GM23338 (cell line): ENCODE data around the gene TMCO4. TPM values are rescaled to one million over a fixed set of nuclear protein-coding genes. Genes with fewer than 3 reads are reported as not detected.

Source experiments
- ATAC-seq: fragments of 200-7000 bp; cut with Tn5 transposase; 3 replicates; pipeline ENCODE4 v1.9.1; 2020
- DNase-seq: peaks from one replicate; pipeline ENCODE4 v3.0.0-alpha.2; 2015; ENCODE audit warnings: low spot score
- H2AFZ ChIP-seq: fragments of 200-600 bp; sonication (generic); 2 replicates; pipeline ENCODE4 v1.8.0; 2016; ENCODE audit warnings: antibody characterized with exemption, mild to moderate bottlenecking, moderate library complexity
- H3F3A ChIP-seq: fragments of 200-600 bp; sonication (generic); replicated peaks from 2 replicates; pipeline ENCODE4 v1.8.0; 2017; ENCODE audit warnings: antibody characterized with exemption, mixed run types, low read depth
- H3K27ac ChIP-seq: fragments of 200-600 bp; sonication (generic); 2 replicates; pipeline ENCODE4 v1.6.1; 2016; ENCODE audit warnings: low read depth
- H3K27me3 ChIP-seq: fragments of 200-600 bp; sonication (generic); 2 replicates; pipeline ENCODE4 v1.8.0; 2016; ENCODE audit warnings: mild to moderate bottlenecking, mixed run types, moderate library complexity; ENCODE audit not compliant: insufficient read depth
- H3K36me3 ChIP-seq: fragments of 200-600 bp; sonication (generic); 2 replicates; pipeline ENCODE4 v1.8.0; 2016; ENCODE audit warnings: mild to moderate bottlenecking; ENCODE audit not compliant: insufficient read depth
- H3K4me1 ChIP-seq: fragments of 200-600 bp; sonication (generic); 2 replicates; pipeline ENCODE4 v1.8.0; 2016; ENCODE audit warnings: mild to moderate bottlenecking, moderate library complexity; ENCODE audit not compliant: insufficient read depth
- H3K4me2 ChIP-seq: fragments of 200-600 bp; sonication (generic); 2 replicates; pipeline ENCODE4 v1.7.1; 2017; ENCODE audit warnings: mixed run types
- H3K4me3 ChIP-seq: fragments of 200-600 bp; sonication (generic); 2 replicates; pipeline ENCODE4 v1.6.1; 2016; ENCODE audit warnings: mixed run types
- H3K79me2 ChIP-seq: fragments of 200-600 bp; sonication (generic); replicated peaks from 2 replicates; pipeline ENCODE4 v1.8.0; 2017; ENCODE audit warnings: mild to moderate bottlenecking; ENCODE audit not compliant: insufficient read depth
- H3K9me2 ChIP-seq: fragments of 200-600 bp; sonication (generic); 2 replicates; pipeline ENCODE4 v1.8.0; 2017; ENCODE audit not compliant: insufficient read depth
- H4K20me1 ChIP-seq: fragments of 200-600 bp; sonication (generic); replicated peaks from 2 replicates; pipeline ENCODE4 v1.8.0; 2017; ENCODE audit warnings: mild to moderate bottlenecking; ENCODE audit not compliant: insufficient read depth
- H3K27ac Mint-ChIP-seq: 2 replicates; pipeline ENCODE4 v1.8.0; 2020; ENCODE audit warnings: inconsistent platforms, mild to moderate bottlenecking, moderate library complexity, mixed read lengths
- H3K27me3 Mint-ChIP-seq: 3 replicates; pipeline ENCODE4 v1.8.0; 2022; ENCODE audit warnings: low read depth, mild to moderate bottlenecking, moderate library complexity, mixed read lengths, inconsistent platforms; ENCODE audit not compliant: insufficient read depth, poor library complexity
- H3K36me3 Mint-ChIP-seq: 3 replicates; pipeline ENCODE4 v1.8.0; 2021; ENCODE audit warnings: low read depth, mild to moderate bottlenecking, inconsistent platforms, moderate library complexity, mixed read lengths
- H3K4me1 Mint-ChIP-seq: 3 replicates; pipeline ENCODE4 v1.8.0; 2020; ENCODE audit warnings: mild to moderate bottlenecking, inconsistent platforms, mixed read lengths
- H3K4me3 Mint-ChIP-seq: 3 replicates; pipeline ENCODE4 v1.8.0; 2021; ENCODE audit warnings: moderate library complexity, mild to moderate bottlenecking, inconsistent platforms, mixed read lengths
- H3K9me3 Mint-ChIP-seq: 3 replicates; pipeline ENCODE4 v1.8.0; 2020; ENCODE audit warnings: moderate library complexity, mild to moderate bottlenecking, inconsistent platforms, mixed read lengths
- CREB1 ChIP-seq: fragments of 250-450 bp; sonication (Bioruptor Pico); IDR thresholded peaks from 2 replicates; pipeline ENCODE4 v1.5.0; 2020; ENCODE audit warnings: low read depth, mild to moderate bottlenecking, moderate library complexity
- EZH2 ChIP-seq: fragments of 200-600 bp; sonication (generic); IDR thresholded peaks from one replicate; pipeline ENCODE4 v1.8.0; 2017; ENCODE audit warnings: antibody characterized with exemption, mild to moderate bottlenecking, low read depth; ENCODE audit not compliant: unreplicated experiment
- EZH2phosphoT487 ChIP-seq: fragments of 200-600 bp; sonication (generic); IDR thresholded peaks from one replicate; pipeline ENCODE4 v1.8.1; 2018; ENCODE audit warnings: antibody characterized with exemption; ENCODE audit not compliant: unreplicated experiment
- NANOG ChIP-seq: IDR thresholded peaks from 2 replicates; pipeline ENCODE4 v1.6.1; 2016; ENCODE audit warnings: antibody characterized with exemption, borderline replicate concordance
- POLR2AphosphoS5 ChIP-seq: IDR thresholded peaks from 2 replicates; pipeline ENCODE4 v1.6.1; 2016; ENCODE audit warnings: antibody characterized with exemption, low read depth
- STAT1 ChIP-seq: IDR thresholded peaks from one replicate; pipeline ENCODE4 v1.6.1; 2016; ENCODE audit warnings: antibody characterized with exemption; ENCODE audit not compliant: unreplicated experiment
- ZNF114 ChIP-seq: fragments of 250-450 bp; sonication (Bioruptor Pico); IDR thresholded peaks from 2 replicates; pipeline ENCODE4 v1.5.0; 2020; ENCODE audit warnings: mild to moderate bottlenecking, moderate library complexity
- ZNF331 ChIP-seq: fragments of 250-450 bp; sonication (Bioruptor Pico); IDR thresholded peaks from 2 replicates; pipeline ENCODE4 v1.5.0; 2020; ENCODE audit warnings: low read depth, mild to moderate bottlenecking, moderate library complexity
- polyA plus RNA-seq: library from polyadenylated mRNA; unstranded; fragments of >200 nt; fragmentation: Nextera tagmentation; extraction: Ambion mirVana; gene quantifications from 2 replicates; pipeline ENCODE4 v1.2.1, GENCODE V29; 2016
- total RNA-seq: library from RNA; depleted of rRNA; stranded (reverse); fragments of >200 nt; shearing (Covaris generic); gene quantifications from 2 replicates; pipeline ENCODE4 v1.2.3, GENCODE V29; 2014
- TF ChIP-seq, protein P1 (sequence below): IDR thresholded peaks from 2 replicates; pipeline ENCODE4 v1.6.1; 2016; ENCODE audit warnings: antibody characterized with exemption
- TF ChIP-seq, protein P2 (sequence below), 2 experiments: fragments of 200-600 bp in 1 of 2; sonication (generic) in 1 of 2; conservative IDR thresholded peaks; 2 replicates each; pipeline versions ENCODE4 v1.5.1 to v1.6.1; 2016 to 2017; ENCODE audit warnings: antibody characterized with exemption in 2 of 2, low read depth in 2 of 2, mild to moderate bottlenecking in 2 of 2, moderate library complexity in 1 of 2

The TMCO4 gene
- total and polyA plus RNA-seq, 2 experiments from 2014 or later, result 2.6 to 6.9 TPM

DNA sequence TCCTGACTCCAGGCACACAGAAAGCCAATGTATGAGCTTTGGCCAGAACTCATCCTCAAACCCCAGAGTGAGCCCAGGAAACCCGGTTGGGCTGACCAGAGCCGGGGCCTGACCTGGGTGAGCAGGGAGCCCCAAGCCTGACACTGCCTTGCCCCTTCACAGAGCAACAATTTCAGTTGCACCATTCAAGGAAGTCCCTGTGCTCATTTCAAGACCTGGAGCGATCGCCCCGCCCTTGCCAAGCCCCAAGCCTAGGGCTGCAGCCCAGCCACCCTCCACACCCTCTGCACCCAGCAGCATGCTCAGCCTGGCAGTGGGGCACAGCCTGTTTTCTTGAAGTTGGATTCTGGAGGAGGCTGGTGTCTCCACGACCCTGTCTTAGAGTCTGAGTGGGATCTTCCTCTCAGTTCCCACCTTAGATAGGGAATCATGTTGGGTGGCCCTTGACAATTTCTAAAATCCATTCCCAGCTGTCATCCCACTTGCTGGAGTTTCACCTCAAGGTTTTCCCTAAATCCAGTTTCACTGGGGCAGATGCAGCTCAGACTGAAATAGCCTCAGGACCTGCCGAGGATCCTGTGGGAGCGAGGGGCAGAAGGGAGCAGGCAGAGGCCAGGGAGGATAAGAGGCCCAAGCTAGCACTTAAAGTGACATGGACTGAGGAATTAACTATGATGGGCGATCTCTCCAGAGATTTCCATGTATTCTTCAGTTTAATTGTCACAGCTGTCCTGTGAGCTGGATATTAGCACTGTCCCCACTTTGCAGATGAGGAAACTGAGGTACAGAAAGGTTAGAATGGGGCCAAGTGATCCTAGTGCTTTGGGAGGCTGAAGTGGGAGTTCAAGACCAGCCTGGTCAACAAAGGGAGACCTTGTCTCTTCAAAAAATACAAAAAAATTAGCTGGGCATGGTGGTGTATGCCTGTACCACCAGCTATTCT lies 153.1 kb downstream of the TMCO4 start:
- Histone ChIP-seq H3K27me3 (peaks cover 41% of the 10 kb centered on the region), H2AFZ (no peak overlapping the region), H4K20me1 (no peaks in the 10 kb centered on the region), H3K9me2 (no peaks in the 10 kb centered on the region), H3F3A (peaks cover 7% of the 10 kb centered on the region), H3K36me3 (no peaks in the 10 kb centered on the region), H3K27ac (no peak overlapping the region), H3K4me3 (no peak overlapping the region), H3K79me2 (no peaks in the 10 kb centered on the region), H3K4me1 (peaks cover 10% of the 10 kb centered on the region), H3K4me2 (no peak overlapping the region)
- Mint-ChIP-seq H3K27ac (no peak overlapping the region), H3K27me3 (peaks cover 56% of the 10 kb centered on the region), H3K9me3 (no peaks in the 10 kb centered on the region), H3K36me3 (peaks cover 2% of the 10 kb centered on the region; the same call in 2 of the 3 replicates), H3K4me1 (peaks cover 18% of the 10 kb centered on the region), H3K4me3 (no peak overlapping the region; the same call in 2 of the 3 replicates)
- DNase-seq, result no peak
- TF ChIP-seq ZNF114 (CRISPR knock-in tag), result no peak
- TF ChIP-seq EZH2, result no peak
- no peak for TF ChIP-seq EZH2phosphoT487
- TF ChIP-seq, protein P1, sequence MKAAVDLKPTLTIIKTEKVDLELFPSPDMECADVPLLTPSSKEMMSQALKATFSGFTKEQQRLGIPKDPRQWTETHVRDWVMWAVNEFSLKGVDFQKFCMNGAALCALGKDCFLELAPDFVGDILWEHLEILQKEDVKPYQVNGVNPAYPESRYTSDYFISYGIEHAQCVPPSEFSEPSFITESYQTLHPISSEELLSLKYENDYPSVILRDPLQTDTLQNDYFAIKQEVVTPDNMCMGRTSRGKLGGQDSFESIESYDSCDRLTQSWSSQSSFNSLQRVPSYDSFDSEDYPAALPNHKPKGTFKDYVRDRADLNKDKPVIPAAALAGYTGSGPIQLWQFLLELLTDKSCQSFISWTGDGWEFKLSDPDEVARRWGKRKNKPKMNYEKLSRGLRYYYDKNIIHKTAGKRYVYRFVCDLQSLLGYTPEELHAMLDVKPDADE, result no peak
- no peak for TF ChIP-seq ZNF331 (CRISPR knock-in tag)
- TF ChIP-seq POLR2AphosphoS5, result no peak
- TF ChIP-seq, protein P2, sequence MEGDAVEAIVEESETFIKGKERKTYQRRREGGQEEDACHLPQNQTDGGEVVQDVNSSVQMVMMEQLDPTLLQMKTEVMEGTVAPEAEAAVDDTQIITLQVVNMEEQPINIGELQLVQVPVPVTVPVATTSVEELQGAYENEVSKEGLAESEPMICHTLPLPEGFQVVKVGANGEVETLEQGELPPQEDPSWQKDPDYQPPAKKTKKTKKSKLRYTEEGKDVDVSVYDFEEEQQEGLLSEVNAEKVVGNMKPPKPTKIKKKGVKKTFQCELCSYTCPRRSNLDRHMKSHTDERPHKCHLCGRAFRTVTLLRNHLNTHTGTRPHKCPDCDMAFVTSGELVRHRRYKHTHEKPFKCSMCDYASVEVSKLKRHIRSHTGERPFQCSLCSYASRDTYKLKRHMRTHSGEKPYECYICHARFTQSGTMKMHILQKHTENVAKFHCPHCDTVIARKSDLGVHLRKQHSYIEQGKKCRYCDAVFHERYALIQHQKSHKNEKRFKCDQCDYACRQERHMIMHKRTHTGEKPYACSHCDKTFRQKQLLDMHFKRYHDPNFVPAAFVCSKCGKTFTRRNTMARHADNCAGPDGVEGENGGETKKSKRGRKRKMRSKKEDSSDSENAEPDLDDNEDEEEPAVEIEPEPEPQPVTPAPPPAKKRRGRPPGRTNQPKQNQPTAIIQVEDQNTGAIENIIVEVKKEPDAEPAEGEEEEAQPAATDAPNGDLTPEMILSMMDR (conservative IDR thresholded peaks at IDR 0.05; ENCODE audit: low read depth in 2 of 2), result no peak
- no peak for TF ChIP-seq CREB1 (CRISPR knock-in tag)
- no peak for TF ChIP-seq STAT1
- no peak for TF ChIP-seq NANOG
- ATAC-seq, result no peak
